Esophagus (tissue), 2 donors: ENCODE results near the gene PAIP1. TPM values are rescaled to one million over a fixed set of nuclear protein-coding genes. Genes with fewer than 3 reads are reported as not detected.
A peak's percentile ranks its signal among the peaks of the same experiment; 100 is the strongest.

Source experiments
- H3K27ac ChIP-seq, 2 donors: one replicate each; pipeline ENCODE4 v1.5.1; 2013; ENCODE audit warnings: low read depth in 2 of 2, mild to moderate bottlenecking in 2 of 2, inconsistent platforms in 1 of 2, low read length in 1 of 2, moderate library complexity in 1 of 2
- H3K27me3 ChIP-seq, 2 donors: one replicate each; pipeline ENCODE4 v1.6.1; 2013; ENCODE audit warnings: low read length in 2 of 2, control low read depth in 1 of 2, mild to moderate bottlenecking in 1 of 2; ENCODE audit not compliant: insufficient read depth in 2 of 2, control insufficient read depth in 1 of 2
- H3K36me3 ChIP-seq, 2 donors: one replicate each; pipeline ENCODE4 v1.6.1; 2013; ENCODE audit warnings: low read length in 1 of 2; ENCODE audit not compliant: control insufficient read depth in 2 of 2, insufficient read depth in 2 of 2
- H3K4me1 ChIP-seq, 2 donors: one replicate each; pipeline ENCODE4 v1.6.1; 2013; ENCODE audit warnings: low read length in 1 of 2; ENCODE audit not compliant: control insufficient read depth in 2 of 2, insufficient read depth in 2 of 2
- H3K4me3 ChIP-seq, 2 donors: one replicate each; pipeline ENCODE4 v1.5.1; 2013; ENCODE audit warnings: low read length in 2 of 2, mild to moderate bottlenecking in 2 of 2, low read depth in 1 of 2, moderate library complexity in 1 of 2
- H3K9me3 ChIP-seq, 2 donors: one replicate each; pipeline ENCODE4 v1.6.1; 2013; ENCODE audit warnings: mild to moderate bottlenecking in 2 of 2, low read depth in 1 of 2, low read length in 1 of 2, moderate library complexity in 1 of 2; ENCODE audit not compliant: control insufficient read depth in 2 of 2, insufficient read depth in 1 of 2
- WGBS, 2 donors: extraction: QIAGEN DNeasy Blood & Tissue Kit; methylation state at CpG; one replicate each; pipeline ENCODE4 v1.1.7; 2013; 5-methylcytosine and 5-hydroxymethylcytosine counted together
- polyA plus RNA-seq, 2 donors: library from polyadenylated mRNA; stranded (reverse); fragments of 200-250 nt; gene quantifications; one replicate each; pipeline ENCODE4 v1.2.3, GENCODE V29; 2013
- donor health status: healthy with polysubstance abuse.
- donor health status: Bipolar disorder and iron deficiency.

The PAIP1 gene
- polyA plus RNA-seq, 2 donors: 28.7 to 35.2 TPM

- 49 to 54% methylated on average over 2 of the region's 2 CpGs for WGBS, 2 donors
Observed at GRCh38 chr5:43572357-43572756, 15.5 kb upstream of the PAIP1 start.

GRCh38 chr5:43571237-43571636 is 14.4 kb upstream of the PAIP1 start:
- Histone ChIP-seq H3K9me3 (no peaks in the 10 kb centered on the region), H3K4me3 (peak overlapping the region in 1 of 2 donors; percentile 22), H3K36me3 (no peaks in the 10 kb centered on the region), H3K27me3 (no peaks in the 10 kb centered on the region), H3K4me1 (no peaks in the 10 kb centered on the region), H3K27ac (no peak overlapping the region)
- 71 to 76% methylated on average over 5 of the region's 5 CpGs for WGBS, 2 donors

More at GRCh38 chr5:43572357-43572756, 15.5 kb upstream of the PAIP1 start:
- Histone ChIP-seq H3K4me1 (no peaks in the 10 kb centered on the region), H3K27me3 (no peaks in the 10 kb centered on the region), H3K9me3 (no peaks in the 10 kb centered on the region), H3K27ac (no peak overlapping the region), H3K4me3 (no peak overlapping the region), H3K36me3 (no peaks in the 10 kb centered on the region)

- 88 to 90% methylated on average over 8 of the region's 8 CpGs for WGBS, 2 donors
- Histone ChIP-seq H3K4me3 (no peak overlapping the region), H3K27me3 (no peaks in the 10 kb centered on the region)
Observed at GRCh38 chr5:43570450-43571158, 13.7 kb upstream of the PAIP1 start.

GRCh38 chr5:43569236-43569746 is 12.4 kb upstream of the PAIP1 start:
- 79 to 84% methylated on average over 4 of the region's 4 CpGs for WGBS, 2 donors
- Histone ChIP-seq H3K9me3 (no peaks in the 10 kb centered on the region), H3K27ac (no peak overlapping the region), H3K4me3 (no peak overlapping the region), H3K27me3 (no peaks in the 10 kb centered on the region), H3K4me1 (no peaks in the 10 kb centered on the region), H3K36me3 (no peaks in the 10 kb centered on the region)

More at GRCh38 chr5:43570450-43571158, 13.7 kb upstream of the PAIP1 start:
- Histone ChIP-seq H3K9me3 (no peaks in the 10 kb centered on the region), H3K36me3 (no peaks in the 10 kb centered on the region), H3K4me1 (no peaks in the 10 kb centered on the region), H3K27ac (no peak overlapping the region)

- 78 to 81% methylated on average over 3 of the region's 3 CpGs for WGBS, 2 donors
Observed at GRCh38 chr5:43567967-43568366, 11.1 kb upstream of the PAIP1 start.

GRCh38 chr5:43565043-43565442 is 8.2 kb upstream of the PAIP1 start:
- Histone ChIP-seq H3K27ac (no peak overlapping the region), H3K36me3 (no peaks in the 10 kb centered on the region), H3K9me3 (no peaks in the 10 kb centered on the region), H3K27me3 (no peaks in the 10 kb centered on the region), H3K4me3 (no peak overlapping the region), H3K4me1 (no peaks in the 10 kb centered on the region)
- WGBS, 2 donors: 83 to 89% methylated on average over 5 of the region's 5 CpGs

More at GRCh38 chr5:43567967-43568366, 11.1 kb upstream of the PAIP1 start:
- H3K27ac ChIP-seq: no peak overlapping the region
- H3K27me3 ChIP-seq: no peaks in the 10 kb centered on the region
- no peaks in the 10 kb centered on the region for H3K9me3 ChIP-seq
- no peak overlapping the region for H3K4me3 ChIP-seq
- H3K36me3 ChIP-seq: no peaks in the 10 kb centered on the region
- H3K4me1 ChIP-seq: no peaks in the 10 kb centered on the region

- no peaks in the 10 kb centered on the region for H3K4me1 ChIP-seq
- H3K9me3 ChIP-seq: no peaks in the 10 kb centered on the region
- WGBS, 2 donors: 58 to 64% methylated on average over 5 of the region's 5 CpGs
- H3K27ac ChIP-seq: no peak overlapping the region
- H3K36me3 ChIP-seq: no peaks in the 10 kb centered on the region
- no peaks in the 10 kb centered on the region for H3K27me3 ChIP-seq
- H3K4me3 ChIP-seq: no peak overlapping the region
Observed at GRCh38 chr5:43564289-43564850, 7.5 kb upstream of the PAIP1 start.

- Histone ChIP-seq H3K4me3 (no peak overlapping the region), H3K4me1 (no peaks in the 10 kb centered on the region), H3K27ac (peak overlapping the region in 1 of 2 donors; percentile 47), H3K36me3 (no peaks in the 10 kb centered on the region), H3K9me3 (no peaks in the 10 kb centered on the region), H3K27me3 (no peaks in the 10 kb centered on the region)
- 43 to 45% methylated on average over 3 of the region's 3 CpGs for WGBS, 2 donors
Observed at GRCh38 chr5:43563321-43563720, 6.4 kb upstream of the PAIP1 start.

- Histone ChIP-seq H3K36me3 (no peaks in the 10 kb centered on the region), H3K4me1 (no peaks in the 10 kb centered on the region), H3K9me3 (no peaks in the 10 kb centered on the region), H3K27me3 (no peaks in the 10 kb centered on the region), H3K27ac (no peak overlapping the region), H3K4me3 (no peak overlapping the region)
Observed at GRCh38 chr5:43561356-43561755, 4.5 kb upstream of the PAIP1 start.

- 24 to 50% methylated on average over 2 of the region's 2 CpGs for WGBS, 2 donors
- H3K4me3 ChIP-seq: no peak overlapping the region
- H3K27me3 ChIP-seq: no peaks in the 10 kb centered on the region
- H3K27ac ChIP-seq: no peak overlapping the region
- H3K4me1 ChIP-seq: no peaks in the 10 kb centered on the region
- H3K36me3 ChIP-seq: no peaks in the 10 kb centered on the region
- no peaks in the 10 kb centered on the region for H3K9me3 ChIP-seq
Observed at GRCh38 chr5:43560128-43560527, 3.3 kb upstream of the PAIP1 start.
